Kidney (tissue), 14 donors: ENCODE results near the gene C21orf91. TPM values are rescaled to one million over a fixed set of nuclear protein-coding genes. Genes with fewer than 3 reads are reported as not detected.

Experiments
- DNase-seq, 5 donors: peaks; one replicate each; pipeline ENCODE4 v3.0.0-alpha.2; 2013 to 2020
- FAIRE-seq: peaks from 2 replicates; lab custom pipeline; 2012; peaks lifted over from hg19 to GRCh38; lab: Jason Lieb, UNC
- H3K27ac ChIP-seq, 2 donors: one replicate each; pipeline ENCODE4 v1.7.0; 2013; ENCODE audit warnings: low read depth in 2 of 2, low read length in 2 of 2, inconsistent platforms in 1 of 2
- H3K27me3 ChIP-seq: one replicate; pipeline ENCODE4 v1.7.1; 2013; ENCODE audit warnings: low read length, inconsistent platforms; ENCODE audit not compliant: control insufficient read depth, insufficient read depth
- H3K36me3 ChIP-seq, 3 donors: one replicate each; pipeline versions ENCODE4 v1.7.0 to v1.7.1; 2013; ENCODE audit warnings: low read length in 3 of 3, control low read depth in 1 of 3, inconsistent platforms in 1 of 3; ENCODE audit not compliant: insufficient read depth in 3 of 3, control insufficient read depth in 2 of 3
- H3K4me1 ChIP-seq, 3 donors: one replicate each; pipeline versions ENCODE4 v1.7.0 to v1.7.1; 2013; ENCODE audit warnings: low read length in 3 of 3, inconsistent platforms in 1 of 3, low read depth in 1 of 3; ENCODE audit not compliant: control insufficient read depth in 2 of 3, insufficient read depth in 2 of 3
- H3K4me3 ChIP-seq, 3 donors: one replicate each; pipeline versions ENCODE4 v1.7.0 to v1.8.1; 2013; ENCODE audit warnings: low read length in 3 of 3, control low read depth in 1 of 3, inconsistent platforms in 1 of 3
- H3K9ac ChIP-seq, 3 donors: one replicate each; pipeline versions ENCODE4 v1.7.0 to v1.7.1; 2013; ENCODE audit warnings: low read length in 3 of 3, control low read depth in 1 of 3, inconsistent platforms in 1 of 3
- H3K9me3 ChIP-seq, 3 donors: one replicate each; pipeline versions ENCODE4 v1.7.0 to v1.7.1; 2013; ENCODE audit warnings: low read length in 3 of 3, control low read depth in 1 of 3, inconsistent platforms in 1 of 3; ENCODE audit not compliant: control insufficient read depth in 2 of 3, insufficient read depth in 1 of 3
- CTCF ChIP-seq: IDR thresholded peaks from 3 replicates; pipeline ENCODE4 v1.5.1; 2012; ENCODE audit warnings: mild to moderate bottlenecking, moderate library complexity, borderline replicate concordance; ENCODE audit not compliant: insufficient read depth; ENCODE audit errors: extremely low read depth
- intact Hi-C: fragments of 100-400 bp; cut with DNase I; formaldehyde crosslinking; loops from one replicate; pipeline ENCODE4 v1.11.1; 2022
- polyA plus RNA-seq: library from polyadenylated mRNA; stranded (reverse); fragments of 350-450 nt; fragmentation: Illumina TruSeq; extraction: RNeasy Lipid Tissue Mini Kit (QIAGEN cat#74804); gene quantifications from one replicate; pipeline ENCODE4 v1.2.3, GENCODE V29; 2014; ENCODE audit warnings: low read depth, low replicate concordance; ENCODE audit not compliant: insufficient read depth
- total RNA-seq: library from RNA; stranded (reverse); fragmentation: NEBNext Ultra II Directional; extraction: Animal tissue kit (Norgen Biotek cat#: 25700); gene quantifications from one replicate; pipeline ENCODE4 v1.2.1, GENCODE V29; 2021
- donor health status: control.
- donor health status: control.
- donor health status: control.
- donor health status: control.
- donor health status: control.
- donor health status: DM: yes; HTN: yes; CAD: no.
- donor health status: Normal renal cell carcinoma (clear cell type).

Gene C21orf91
- total and polyA plus RNA-seq, 2 donors from 2014 or later, result 2.5 to 20.4 TPM

- FAIRE-seq (no peak), DNase-seq (no peak)
- Histone ChIP-seq H3K9ac (no peak overlapping the region), H3K27me3 (no peaks in the 10 kb centered on the region), H3K4me3 (no peak overlapping the region), H3K36me3 (peaks cover 6 to 14% (median 9%) of the 10 kb centered on the region in 3 donors), H3K27ac (no peak overlapping the region), H3K9me3 (no peaks in the 10 kb centered on the region), H3K4me1 (no peaks in the 10 kb centered on the region)
- no peak for TF ChIP-seq CTCF
- intact Hi-C loops, result no loop called here
Observed at GRCh38 chr21:17784604-17785402, 34.4 kb downstream of the C21orf91 start.

GRCh38 chr21:17784180-17784598 is 35.0 kb downstream of the C21orf91 start:
- intact Hi-C loops, result no loop called here
- H3K27ac ChIP-seq, result no peak overlapping the region
- no peak overlapping the region for H3K9ac ChIP-seq
- no peaks in the 10 kb centered on the region for H3K9me3 ChIP-seq
- peaks cover 6 to 14% (median 9%) of the 10 kb centered on the region in 3 donors for H3K36me3 ChIP-seq
- TF ChIP-seq CTCF, result no peak
- no peak for DNase-seq
- H3K27me3 ChIP-seq, result no peaks in the 10 kb centered on the region
- FAIRE-seq, result no peak
- no peak overlapping the region for H3K4me3 ChIP-seq
- H3K4me1 ChIP-seq, result no peaks in the 10 kb centered on the region

GRCh38 chr21:17783481-17784179 is 35.5 kb downstream of the C21orf91 start:
- Histone ChIP-seq H3K4me1 (no peaks in the 10 kb centered on the region), H3K9me3 (no peaks in the 10 kb centered on the region), H3K27ac (no peak overlapping the region), H3K36me3 (peaks cover 6 to 14% (median 9%) of the 10 kb centered on the region in 3 donors), H3K27me3 (no peaks in the 10 kb centered on the region), H3K9ac (no peak overlapping the region), H3K4me3 (no peak overlapping the region)
- no peak for TF ChIP-seq CTCF
- no peak for DNase-seq
- no peak for FAIRE-seq
- intact Hi-C loops, result no loop called here
